GM12865 (cell line): ENCODE data around the gene ECHDC3.

Source experiments
- DNase-seq: peaks from one replicate; pipeline ENCODE4 v3.0.0; 2010; ENCODE audit warnings: low read depth
- H3K4me3 ChIP-seq: 2 replicates; pipeline ENCODE4 v1.5.1; 2011; ENCODE audit warnings: mild to moderate bottlenecking, low read depth, low read length, control low read depth
- TF ChIP-seq, protein P1 (sequence below): IDR thresholded peaks from 2 replicates; pipeline ENCODE4 v1.5.1; 2011; ENCODE audit warnings: low read length, control low read depth, low read depth, inconsistent platforms; ENCODE audit not compliant: insufficient read depth; ENCODE audit errors: missing control alignments

ECHDC3 gene

DNA sequence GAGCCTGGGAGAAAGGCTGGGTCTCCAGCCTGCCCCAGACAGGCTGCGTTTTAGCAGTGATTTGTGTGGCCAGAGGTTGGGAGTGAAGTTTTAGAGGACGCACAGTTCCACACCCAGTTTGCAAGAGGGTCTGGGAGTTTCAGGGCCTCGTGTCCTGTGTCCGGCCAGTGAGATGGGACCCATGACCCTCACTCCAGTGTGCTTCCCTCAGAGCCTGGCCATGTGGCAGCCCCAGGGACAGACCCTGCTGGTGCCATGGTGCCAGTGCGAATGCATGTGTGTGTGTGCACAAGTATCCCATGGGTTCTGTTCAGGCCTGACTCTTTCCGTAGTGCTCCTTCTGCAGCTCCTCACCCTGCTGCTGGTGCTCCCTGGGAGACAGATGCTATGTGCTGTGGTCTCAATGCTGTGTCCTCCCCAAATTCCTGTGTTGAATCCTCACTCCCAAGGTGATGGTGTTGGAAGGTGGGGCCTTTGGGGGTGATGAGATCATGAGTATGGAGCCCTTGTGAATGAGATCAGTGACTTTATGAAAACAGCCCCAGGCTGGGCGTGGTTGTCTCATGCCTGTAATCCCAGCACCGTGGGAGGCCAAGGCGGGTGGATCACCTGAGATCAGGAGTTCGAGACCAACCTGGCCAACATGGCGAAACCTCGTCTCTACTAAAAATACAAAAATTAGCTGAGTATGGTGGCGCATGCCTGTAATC, 16.5 kb downstream of the ECHDC3 start:
- DNase-seq: no peak
- TF ChIP-seq, protein P1, sequence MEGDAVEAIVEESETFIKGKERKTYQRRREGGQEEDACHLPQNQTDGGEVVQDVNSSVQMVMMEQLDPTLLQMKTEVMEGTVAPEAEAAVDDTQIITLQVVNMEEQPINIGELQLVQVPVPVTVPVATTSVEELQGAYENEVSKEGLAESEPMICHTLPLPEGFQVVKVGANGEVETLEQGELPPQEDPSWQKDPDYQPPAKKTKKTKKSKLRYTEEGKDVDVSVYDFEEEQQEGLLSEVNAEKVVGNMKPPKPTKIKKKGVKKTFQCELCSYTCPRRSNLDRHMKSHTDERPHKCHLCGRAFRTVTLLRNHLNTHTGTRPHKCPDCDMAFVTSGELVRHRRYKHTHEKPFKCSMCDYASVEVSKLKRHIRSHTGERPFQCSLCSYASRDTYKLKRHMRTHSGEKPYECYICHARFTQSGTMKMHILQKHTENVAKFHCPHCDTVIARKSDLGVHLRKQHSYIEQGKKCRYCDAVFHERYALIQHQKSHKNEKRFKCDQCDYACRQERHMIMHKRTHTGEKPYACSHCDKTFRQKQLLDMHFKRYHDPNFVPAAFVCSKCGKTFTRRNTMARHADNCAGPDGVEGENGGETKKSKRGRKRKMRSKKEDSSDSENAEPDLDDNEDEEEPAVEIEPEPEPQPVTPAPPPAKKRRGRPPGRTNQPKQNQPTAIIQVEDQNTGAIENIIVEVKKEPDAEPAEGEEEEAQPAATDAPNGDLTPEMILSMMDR: no peak
- H3K4me3 ChIP-seq: no peak overlapping the region

DNA sequence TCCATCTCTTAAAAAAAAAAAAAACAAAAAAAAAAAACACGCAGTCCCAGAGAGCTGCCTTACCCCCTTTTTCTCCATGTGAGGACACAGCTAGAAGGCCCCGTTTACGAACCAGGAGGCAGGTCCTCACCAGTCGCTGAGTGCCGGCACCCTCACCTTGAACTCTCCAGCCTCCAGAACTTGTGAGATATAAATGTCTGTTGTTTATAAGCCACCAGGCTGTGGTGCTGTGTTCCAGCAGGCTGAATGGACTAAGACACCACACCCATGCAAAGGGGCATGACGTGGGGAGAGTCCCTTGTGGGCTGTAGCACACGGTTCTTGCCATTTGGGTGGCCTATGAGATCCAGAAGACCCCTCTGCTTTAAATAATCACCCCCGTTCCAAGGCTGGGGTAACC, 17.2 kb downstream of the ECHDC3 start:
- no peak for DNase-seq
- H3K4me3 ChIP-seq: no peak overlapping the region
- TF ChIP-seq, protein P1: no peak

DNA sequence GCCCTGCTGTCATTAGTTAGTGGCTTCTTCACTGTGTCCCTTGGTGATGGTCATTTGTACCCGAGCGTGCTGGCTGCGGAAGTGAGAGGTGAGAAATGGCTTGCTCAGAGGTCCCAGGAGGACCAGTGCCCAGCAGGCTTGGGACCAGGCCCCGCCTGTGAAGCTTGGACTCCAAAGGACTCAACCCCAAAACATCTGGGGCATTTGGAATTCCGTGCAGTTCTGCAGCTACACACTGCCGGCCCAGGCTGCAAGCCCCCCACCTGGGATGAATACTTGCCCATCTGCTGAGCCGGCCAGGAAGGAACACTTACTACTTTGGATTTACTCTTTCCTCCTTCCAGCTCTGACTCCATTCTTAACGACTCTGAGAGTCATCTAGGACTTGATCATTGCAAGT, 18.0 kb downstream of the ECHDC3 start:
- TF ChIP-seq, protein P1: no peak
- no peak overlapping the region for H3K4me3 ChIP-seq
- no peak for DNase-seq

DNA sequence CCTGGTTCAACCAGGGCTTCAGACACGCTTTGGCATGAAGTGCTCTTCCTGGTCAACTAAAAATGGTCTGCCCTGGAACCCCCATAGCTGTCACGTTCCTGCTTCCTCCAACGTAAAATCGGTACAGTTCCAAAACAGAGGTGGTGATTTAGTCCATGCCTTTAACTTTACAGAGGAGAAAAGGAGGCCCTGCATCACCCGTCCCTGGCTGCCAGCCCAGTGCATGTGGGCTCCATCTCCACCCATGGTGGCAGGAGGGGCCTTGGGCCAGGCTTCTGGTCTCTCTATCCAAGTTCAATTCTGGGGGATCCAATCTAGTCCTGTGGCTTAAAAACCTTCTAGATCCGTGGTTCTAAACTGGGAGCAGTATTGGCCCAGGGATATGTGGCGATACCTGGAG, 18.7 kb downstream of the ECHDC3 start:
- no peak for DNase-seq
- no peak overlapping the region for H3K4me3 ChIP-seq
- TF ChIP-seq, protein P1: no peak

DNA sequence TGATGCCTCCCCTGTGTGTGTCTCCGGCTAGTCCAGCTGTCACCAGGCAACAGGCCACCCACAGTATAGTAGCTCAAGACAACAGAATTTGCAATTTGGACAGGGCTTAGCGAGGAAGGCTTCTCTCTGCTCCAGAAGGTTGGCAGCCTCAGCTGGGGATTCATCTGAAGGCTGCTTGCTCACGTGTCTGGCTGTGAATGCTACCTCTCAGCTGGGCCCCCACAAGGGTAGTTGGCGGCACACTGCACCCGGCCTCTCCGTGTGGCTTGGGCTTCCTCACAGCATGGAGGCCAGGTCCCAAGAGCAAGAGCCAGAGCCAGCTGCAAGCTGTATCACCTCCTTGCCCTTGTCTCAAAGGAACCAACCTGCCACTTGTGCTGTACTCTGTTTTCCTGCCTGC, 19.2 kb downstream of the ECHDC3 start:
- H3K4me3 ChIP-seq: no peak overlapping the region
- TF ChIP-seq, protein P1: no peak
- no peak for DNase-seq

GRCh38 chr10:11762706-11763500, 20.7 kb downstream of the ECHDC3 start:
- TF ChIP-seq, protein P1: no peak
- H3K4me3 ChIP-seq: no peak overlapping the region
- no peak for DNase-seq
